Head of caudate nucleus (tissue), 42 donors: ENCODE measurements around the gene MYO7B.

Experiments used
- DNase-seq, 42 donors: peaks; one replicate each; pipeline versions ENCODE4 v3.0.0 to v3.0.0-alpha.2; 2020 to 2021; ENCODE audit warnings: mixed read lengths in 7 of 42
- intact Hi-C: fragments of 100-400 bp; cut with DNase I; formaldehyde crosslinking; loops from one replicate; pipeline ENCODE4 v1.15.0; 2022

MYO7B gene

DNA sequence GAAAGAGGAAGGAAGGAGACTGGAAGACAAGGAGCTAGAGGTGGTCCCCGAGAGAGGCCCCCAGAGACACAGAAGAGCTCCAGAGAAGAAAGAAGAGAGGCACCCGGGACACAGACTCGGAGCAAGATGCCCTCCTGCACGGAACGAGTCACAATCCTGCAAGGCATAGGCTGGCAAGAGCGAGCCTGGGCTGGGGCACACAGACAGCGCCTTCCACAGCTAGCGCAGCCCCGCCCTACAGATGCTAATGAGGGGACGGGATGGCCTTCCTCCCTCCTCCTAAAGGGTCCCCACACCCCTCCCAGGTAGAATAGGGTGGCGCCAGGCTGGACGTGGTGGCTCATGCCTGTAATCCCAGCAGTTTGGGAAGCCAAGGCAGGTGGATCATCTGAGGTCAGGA is 90.7 kb downstream of the MYO7B start:
- intact Hi-C loops = no loop called here
- peak in 1 of 42 donors; percentile 4 for DNase-seq

DNA sequence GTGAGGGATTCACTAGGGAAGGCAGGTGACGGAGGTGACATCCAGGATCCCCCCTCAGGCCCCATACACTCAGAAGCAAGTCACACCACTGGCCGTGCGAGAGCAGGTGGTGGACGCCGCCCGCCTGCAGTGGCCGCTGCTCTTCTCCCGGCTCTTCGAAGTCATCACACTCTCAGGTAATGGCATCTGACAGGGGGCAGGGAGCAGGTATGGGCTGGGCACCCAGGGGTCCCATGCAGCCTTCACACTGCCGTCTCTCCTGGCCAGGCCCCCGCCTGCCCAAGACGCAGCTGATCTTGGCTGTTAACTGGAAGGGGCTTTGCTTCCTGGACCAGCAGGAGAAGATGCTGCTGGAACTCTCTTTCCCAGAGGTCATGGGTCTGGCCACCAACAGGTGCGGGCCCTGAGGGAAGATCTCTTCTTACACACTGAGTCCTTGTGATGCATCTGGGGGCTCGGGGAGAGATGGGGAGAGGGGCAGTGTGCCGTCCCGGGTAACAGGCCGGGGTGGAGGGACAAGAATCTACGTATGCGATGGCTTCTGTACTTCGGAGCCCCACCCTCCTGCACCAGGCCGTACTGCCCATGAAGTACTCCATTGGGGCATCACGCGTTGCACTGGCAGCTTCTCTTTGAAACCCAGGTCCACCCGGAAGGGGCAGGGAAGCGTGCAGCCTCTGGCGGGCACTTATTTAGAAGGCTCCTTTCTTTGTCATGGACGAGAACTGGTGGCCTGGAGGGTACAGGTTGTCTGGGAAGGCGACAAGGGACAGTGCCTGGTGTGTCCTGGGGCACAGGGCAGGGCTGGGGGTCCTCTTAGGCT is 91.6 kb downstream of the MYO7B start:
- no peak for DNase-seq
- intact Hi-C loops = no loop called here

DNA sequence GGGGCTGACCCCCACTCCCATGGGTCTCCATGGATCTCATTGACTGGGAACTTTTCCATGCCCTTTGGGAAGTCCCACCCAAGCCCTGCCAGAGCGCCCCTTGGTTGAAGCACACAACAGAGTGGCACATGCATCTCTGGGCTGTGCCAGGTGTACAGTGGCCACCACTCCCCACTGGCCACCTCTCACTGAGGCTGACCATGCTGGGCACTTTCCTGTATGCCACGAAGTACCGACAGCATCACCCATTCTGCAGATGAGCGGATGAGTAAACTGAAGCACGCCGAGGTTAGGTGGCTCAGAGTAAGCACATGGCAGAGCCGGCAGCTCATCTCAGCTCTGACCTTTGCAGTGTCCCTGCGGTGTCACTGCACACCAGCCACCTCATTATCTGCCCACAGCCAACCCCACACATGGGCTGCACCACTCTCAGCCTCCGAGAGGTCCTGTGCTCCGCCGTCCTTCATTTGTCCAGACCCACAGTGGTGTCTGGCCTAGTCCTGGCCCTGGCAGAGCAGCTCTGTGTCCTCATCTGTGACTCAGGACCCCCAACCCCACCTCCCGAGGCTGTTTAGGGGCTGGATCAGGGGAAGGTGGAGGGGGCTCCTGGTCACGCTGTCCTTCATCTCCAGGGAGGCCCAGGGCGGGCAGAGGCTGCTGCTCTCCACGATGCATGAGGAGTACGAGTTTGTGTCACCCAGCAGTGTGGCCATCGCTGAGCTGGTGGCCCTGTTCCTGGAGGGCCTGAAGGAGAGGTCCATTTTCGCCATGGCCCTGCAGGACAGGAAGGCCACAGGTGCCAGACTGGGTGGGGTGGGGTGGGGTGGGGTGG is 92.5 kb downstream of the MYO7B start:
- intact Hi-C loops = no loop called here
- no peak for DNase-seq

DNA sequence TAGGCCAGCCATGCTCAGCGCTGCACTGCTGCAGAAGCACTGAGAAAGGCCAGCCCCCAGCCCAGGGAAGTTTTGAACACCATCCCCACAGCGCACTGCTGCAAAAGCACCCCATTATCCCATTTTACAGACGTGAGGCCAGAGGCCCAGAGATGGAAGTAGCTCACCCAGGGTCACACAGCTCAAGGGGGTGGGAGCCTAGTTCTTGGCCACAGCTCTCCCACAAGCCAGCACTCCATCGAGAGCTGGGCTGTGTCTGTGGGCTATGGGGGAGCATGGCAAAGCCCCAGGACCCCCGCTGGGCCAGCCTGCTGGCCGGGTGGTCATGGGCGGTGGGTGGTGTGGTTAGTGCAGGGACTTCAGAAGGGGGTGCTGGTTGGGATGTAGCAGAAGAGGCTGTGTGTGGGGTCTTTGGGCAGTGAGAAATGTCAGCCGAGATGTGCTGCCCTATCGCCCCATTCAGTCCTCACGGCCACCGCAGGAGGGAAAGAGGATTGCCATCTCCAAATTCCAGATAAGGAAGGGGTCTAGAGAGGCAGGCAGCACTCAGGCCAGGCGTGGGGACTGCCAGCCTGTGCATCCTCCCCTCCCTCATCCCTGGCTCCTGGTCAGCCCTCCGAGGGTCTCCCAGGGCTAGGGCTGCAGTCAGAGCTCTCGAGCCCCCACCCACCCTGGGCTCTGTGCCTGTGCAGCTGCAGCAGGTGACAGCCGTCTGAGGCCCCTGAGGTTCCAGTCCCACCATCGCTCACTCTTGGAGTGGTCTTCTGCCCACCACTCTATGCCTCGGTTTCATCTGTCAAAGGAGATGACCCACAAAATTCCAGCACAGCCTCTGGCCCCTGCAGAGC is 93.5 kb downstream of the MYO7B start:
- intact Hi-C loops = no loop called here

DNA sequence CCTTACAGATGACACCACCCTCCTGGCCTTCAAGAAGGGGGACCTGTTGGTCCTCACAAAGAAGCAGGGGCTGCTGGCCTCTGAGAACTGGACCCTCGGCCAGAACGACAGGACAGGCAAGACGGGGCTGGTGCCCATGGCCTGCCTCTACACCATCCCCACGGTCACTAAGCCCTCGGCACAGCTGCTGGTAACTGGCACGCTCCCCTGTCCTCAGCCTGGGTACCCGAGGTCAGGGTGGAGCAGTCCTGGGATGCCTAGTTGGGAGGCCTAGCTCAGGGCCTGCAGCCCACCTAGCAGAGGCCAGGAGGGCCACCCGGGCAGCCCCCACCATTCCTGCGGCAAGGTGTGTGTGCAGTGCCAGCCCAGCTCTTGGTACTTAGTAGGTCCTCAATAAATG is 94.2 kb downstream of the MYO7B start:
- intact Hi-C loops = no loop called here
- no peak for DNase-seq

More for the DNA sequence above, 93.5 kb downstream of the MYO7B start:
- DNase-seq = no peak

DNA sequence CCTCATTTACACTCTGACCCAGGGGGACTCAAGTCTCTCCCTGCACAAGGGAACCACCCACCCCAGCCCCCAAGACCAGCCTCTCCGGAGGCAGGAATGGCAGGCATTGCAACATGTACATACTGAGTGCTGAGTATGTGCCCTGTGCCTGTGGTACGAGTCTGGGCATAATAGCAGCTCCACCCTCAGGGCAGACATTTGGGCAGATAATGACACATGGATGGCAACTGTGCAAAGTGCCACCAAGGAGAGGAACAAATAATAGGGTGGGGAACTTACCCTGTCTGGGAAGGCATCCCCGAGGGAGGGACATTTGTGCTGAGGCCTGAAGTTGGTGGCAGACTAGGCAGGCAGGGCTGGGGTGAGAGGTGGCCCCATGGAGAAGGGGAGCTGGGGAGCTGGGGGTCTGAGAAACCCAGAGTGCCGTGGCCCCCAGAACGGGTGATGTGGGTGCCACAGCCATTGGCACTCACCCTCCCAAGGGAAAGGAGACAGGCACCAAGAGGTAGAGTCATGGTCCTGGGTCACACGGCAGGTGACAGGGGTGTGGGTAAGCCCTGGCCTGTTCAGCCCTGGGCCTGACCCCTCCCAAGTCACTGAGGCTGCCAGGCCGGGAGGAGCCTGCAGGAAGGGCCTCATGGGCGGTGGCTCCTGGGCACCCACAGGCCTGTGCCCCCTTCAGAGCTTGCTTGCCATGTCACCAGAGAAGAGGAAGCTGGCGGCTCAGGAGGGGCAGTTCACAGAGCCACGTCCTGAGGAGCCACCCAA is 94.8 kb downstream of the MYO7B start:
- no peak for DNase-seq
- intact Hi-C loops = no loop called here

DNA sequence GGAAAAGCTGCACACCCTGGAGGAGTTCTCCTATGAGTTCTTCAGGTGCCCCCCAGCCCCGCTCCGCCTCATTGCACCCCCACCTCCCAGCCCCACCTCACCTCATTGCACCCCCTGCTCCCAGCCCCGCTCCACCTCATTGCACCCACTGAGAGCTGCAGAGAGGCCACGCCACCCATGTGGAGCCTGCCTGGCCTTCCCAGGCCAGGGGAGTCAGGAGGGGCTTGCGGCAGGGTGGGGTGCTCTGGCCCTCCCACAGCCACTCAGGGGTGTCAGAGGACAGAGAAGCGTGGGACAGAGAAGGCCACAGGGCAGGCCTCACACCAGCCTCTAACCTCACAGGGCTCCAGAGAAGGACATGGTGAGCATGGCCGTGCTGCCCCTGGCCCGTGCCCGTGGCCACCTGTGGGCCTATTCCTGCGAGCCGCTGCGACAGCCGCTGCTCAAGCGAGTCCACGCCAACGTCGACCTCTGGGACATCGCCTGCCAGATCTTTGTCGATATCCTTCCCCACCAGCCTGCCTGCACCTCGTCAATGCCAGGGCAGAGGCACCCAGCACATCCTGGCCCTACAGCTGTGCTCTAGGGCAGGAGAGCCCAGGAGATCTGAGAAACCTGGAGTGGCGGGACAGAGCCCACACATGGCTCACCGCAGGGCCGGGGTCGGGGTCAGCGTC is 95.5 kb downstream of the MYO7B start:
- intact Hi-C loops = no loop called here
- no peak for DNase-seq

DNA sequence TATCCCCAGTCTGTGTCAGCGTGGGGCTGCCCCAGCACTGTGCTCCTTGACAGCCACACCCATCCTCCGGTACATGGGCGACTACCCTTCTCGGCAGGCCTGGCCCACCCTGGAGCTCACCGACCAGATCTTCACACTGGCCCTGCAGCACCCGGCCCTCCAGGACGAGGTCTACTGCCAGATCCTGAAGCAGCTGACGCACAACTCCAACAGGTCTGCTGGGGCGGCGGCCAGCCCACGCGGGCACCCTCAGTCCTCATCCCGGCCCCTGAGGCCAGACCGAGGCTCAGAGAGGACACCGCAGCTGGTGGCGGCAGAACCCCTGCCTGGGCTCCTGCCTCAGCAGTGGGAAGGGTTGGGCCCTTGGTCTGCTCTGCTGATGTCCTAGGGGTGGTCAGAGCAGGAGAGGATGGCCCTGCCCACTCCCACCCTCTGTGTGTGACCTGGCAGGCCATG is 96.1 kb downstream of the MYO7B start:
- intact Hi-C loops = no loop called here
- no peak for DNase-seq

DNA sequence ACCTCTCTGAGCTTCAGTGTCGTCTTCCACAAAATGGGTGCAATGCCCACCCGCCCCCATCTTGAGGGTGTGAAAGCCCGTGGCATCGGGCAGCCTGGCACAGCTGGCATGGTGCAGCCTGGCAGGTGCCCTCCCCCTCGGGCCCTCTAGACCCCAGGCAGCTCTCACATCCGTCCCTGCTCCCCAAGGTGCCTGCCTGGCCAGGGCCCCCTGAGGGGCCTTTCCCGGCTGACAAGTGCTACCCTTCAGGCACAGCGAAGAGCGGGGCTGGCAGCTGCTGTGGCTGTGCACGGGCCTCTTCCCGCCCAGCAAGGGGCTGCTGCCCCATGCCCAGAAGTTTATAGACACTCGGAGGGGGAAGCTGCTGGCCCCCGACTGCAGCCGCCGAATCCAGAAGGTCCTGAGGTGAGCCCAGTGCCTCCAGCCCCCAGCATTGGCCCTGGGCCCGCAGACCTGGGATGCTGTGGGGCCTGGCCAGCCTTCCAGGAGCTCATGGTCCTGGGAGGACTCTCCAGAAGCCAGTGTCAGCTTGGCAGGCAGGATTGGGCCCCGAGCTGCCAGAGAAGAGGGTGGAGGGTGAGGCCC is 96.6 kb downstream of the MYO7B start:
- intact Hi-C loops = no loop called here
- no peak for DNase-seq

DNA sequence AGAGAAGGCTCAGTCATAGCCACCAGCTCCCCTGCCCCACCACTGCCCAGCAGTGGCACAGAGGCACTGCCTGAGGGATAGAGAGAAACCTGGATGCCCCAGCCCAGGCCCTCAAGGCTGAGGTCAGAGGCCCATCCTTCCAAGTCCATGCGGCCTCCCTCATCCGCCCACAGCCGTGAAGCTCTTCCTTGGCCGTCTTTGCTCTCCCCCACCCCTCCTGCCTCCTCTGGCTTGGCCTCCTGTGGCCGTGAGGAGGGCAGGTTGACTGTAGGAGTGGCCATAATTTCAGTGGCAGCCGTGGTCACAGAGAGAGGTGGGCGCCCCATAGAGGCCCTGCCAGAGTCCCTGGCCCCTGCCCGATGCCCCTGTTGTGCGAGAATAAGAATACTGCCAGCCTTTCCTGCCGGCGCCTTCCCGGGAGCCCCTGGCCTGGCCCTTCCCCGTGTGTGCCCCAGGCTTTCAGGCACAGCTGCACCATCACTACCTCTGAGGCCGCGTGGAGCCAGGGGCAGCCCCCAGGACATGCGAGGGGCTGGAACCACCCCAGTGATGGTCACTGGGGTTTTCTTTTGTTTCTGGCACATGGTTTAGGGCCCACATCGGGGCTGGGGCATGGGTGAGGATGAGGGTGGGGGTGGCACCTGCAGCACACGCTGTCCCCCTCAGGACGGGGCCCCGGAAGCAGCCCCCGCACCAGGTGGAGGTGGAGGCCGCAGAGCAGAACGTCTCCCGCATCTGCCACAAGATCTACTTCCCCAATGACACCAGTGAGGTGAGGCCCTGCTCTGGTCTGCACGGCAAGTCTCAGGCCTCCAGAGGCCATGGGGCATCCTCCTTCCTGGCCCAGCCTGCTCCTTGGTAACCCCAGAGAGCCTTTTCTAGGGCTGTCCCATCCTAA is 97.4 kb downstream of the MYO7B start:
- no peak for DNase-seq
- intact Hi-C loops = no loop called here

DNA sequence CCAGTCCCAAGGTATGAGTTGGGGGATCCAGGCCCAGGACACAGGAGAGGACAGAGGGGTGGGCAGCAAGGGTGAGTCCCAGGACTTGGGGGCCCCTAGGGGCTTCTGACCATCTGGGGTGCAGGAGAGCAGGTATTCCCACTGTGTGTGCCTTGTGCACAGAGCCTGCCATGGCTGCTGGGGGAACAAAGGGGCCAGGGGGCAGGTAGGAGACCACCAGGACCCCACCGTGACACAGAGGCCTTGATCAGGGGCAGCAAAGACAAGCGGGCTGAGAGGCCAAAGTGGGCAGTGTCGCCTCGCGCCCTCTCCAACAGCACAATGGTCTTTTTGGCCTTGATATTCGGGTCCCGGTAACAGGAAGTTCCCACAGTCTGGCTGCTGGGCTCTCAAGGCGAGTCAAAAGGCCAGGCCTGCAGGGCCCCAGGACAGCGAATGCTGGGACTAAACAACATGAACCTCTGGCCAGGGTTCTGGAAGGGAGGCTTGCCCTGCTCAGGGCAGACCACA is 98.1 kb downstream of the MYO7B start:
- no peak for DNase-seq
- intact Hi-C loops = no loop called here

DNA sequence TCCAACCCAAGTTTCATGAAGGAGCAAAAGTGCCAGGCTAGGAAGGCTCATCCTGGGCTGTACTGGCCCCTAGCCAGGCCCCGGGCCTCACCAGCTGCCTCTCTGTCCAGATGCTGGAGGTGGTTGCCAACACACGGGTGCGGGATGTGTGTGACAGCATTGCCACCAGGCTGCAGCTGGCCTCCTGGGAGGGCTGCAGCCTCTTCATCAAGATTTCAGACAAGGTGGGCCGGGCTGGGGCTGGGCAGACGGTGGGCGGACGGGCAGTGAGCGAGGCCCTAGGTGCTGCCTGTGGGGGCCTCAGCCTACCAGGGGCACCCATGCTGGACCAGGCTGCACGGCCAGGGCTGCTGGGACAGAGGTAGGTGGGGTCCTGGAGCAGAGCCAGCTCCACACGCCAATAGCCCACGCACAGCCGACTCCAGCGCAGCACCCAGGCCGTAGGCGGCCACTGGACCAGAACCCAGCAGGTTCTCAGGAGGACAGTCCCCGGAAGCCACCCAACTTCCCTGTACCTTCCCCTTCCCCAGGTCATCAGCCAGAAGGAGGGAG is 98.7 kb downstream of the MYO7B start:
- intact Hi-C loops = no loop called here
- peak in 6 of 42 donors; percentile 29 to 49 (median 32) for DNase-seq

DNA sequence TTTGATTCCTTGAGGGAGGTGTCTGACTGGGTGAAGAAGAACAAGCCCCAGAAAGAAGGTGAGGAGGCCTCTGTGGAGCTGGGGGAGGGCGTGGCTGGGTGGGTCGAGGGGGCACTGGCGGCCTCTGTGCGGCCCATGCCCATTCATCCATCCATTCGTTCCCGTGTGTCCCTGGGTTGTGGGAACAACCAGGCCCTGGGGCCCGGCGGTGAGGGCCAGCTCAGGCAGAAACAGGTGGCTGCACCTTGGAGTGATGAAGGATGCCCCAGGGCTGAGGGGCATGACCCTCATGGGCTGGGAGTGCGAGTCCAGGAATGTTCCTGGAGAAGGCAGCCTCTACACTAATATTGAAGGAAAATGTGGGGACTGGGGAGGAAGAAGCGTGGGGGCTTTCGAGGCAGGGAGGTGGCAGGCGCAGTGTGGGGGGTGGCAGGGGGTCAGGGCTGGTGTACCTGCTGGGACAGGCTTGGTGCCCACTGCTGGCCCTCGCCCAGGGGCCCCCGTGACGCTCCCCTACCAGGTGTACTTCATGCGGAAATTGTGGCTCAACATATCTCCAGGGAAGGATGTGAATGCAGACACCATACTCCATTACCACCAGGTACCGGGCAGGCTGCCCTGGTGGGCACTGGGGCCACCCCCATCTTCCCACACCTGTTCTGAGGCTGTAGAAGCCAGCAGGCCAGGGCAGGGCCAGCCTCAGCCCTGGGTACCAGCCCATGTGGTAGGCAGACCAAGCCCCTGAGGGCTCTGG is 99.3 kb downstream of the MYO7B start:
- intact Hi-C loops = no loop called here
- no peak for DNase-seq

DNA sequence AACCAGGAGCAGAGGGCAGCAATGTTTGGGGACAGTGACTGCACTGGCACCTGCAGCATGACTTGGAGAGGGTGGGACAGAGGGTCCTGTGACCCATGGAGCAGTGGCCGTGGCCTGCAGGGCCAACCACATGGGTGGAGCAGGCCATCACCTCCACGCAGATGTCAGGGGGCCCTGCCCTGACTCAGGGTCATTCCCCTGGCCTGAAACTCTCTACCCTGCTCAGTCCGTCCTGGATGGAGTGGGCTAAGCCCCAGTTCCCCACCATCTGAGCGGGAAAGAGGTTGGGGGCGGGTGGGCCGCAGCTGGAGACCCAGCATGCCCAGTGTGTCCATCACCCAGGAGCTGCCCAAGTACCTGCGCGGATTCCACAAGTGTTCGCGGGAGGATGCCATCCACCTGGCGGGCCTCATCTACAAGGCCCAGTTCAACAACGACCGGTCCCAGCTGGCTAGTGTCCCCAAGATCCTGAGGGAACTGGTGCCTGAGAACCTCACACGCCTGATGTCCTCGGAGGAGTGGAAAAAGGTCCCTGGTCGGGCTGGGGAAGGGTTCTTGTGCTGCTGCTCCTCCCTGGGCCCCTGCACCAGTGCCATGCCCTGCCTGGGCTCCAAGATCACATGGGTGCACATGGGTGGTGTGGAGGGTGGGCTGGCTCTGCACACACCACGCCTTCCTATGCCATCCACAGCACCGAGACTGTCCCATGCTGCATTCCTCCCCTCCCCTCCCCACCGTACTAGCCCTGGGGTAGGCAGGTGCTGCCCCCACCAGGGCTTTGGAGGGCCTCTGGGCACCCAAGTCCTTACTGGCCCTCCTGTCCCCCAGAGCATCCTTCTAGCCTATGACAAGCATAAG is 100.1 kb downstream of the MYO7B start:
- no peak for DNase-seq
- intact Hi-C loops = no loop called here
